Measurements from ENCODE around the gene PRKCH.

- TF ChIP-seq, protein P1, sequence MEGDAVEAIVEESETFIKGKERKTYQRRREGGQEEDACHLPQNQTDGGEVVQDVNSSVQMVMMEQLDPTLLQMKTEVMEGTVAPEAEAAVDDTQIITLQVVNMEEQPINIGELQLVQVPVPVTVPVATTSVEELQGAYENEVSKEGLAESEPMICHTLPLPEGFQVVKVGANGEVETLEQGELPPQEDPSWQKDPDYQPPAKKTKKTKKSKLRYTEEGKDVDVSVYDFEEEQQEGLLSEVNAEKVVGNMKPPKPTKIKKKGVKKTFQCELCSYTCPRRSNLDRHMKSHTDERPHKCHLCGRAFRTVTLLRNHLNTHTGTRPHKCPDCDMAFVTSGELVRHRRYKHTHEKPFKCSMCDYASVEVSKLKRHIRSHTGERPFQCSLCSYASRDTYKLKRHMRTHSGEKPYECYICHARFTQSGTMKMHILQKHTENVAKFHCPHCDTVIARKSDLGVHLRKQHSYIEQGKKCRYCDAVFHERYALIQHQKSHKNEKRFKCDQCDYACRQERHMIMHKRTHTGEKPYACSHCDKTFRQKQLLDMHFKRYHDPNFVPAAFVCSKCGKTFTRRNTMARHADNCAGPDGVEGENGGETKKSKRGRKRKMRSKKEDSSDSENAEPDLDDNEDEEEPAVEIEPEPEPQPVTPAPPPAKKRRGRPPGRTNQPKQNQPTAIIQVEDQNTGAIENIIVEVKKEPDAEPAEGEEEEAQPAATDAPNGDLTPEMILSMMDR (IDR thresholded peaks at IDR 0.05; ENCODE audit: poor library complexity, severe bottlenecking), result no peak
- TF ChIP-seq, protein P2, sequence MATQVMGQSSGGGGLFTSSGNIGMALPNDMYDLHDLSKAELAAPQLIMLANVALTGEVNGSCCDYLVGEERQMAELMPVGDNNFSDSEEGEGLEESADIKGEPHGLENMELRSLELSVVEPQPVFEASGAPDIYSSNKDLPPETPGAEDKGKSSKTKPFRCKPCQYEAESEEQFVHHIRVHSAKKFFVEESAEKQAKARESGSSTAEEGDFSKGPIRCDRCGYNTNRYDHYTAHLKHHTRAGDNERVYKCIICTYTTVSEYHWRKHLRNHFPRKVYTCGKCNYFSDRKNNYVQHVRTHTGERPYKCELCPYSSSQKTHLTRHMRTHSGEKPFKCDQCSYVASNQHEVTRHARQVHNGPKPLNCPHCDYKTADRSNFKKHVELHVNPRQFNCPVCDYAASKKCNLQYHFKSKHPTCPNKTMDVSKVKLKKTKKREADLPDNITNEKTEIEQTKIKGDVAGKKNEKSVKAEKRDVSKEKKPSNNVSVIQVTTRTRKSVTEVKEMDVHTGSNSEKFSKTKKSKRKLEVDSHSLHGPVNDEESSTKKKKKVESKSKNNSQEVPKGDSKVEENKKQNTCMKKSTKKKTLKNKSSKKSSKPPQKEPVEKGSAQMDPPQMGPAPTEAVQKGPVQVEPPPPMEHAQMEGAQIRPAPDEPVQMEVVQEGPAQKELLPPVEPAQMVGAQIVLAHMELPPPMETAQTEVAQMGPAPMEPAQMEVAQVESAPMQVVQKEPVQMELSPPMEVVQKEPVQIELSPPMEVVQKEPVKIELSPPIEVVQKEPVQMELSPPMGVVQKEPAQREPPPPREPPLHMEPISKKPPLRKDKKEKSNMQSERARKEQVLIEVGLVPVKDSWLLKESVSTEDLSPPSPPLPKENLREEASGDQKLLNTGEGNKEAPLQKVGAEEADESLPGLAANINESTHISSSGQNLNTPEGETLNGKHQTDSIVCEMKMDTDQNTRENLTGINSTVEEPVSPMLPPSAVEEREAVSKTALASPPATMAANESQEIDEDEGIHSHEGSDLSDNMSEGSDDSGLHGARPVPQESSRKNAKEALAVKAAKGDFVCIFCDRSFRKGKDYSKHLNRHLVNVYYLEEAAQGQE (IDR thresholded peaks at IDR 0.05; ENCODE audit: borderline replicate concordance), result no peak
- TF ChIP-seq POLR2AphosphoS5 (IDR thresholded peaks at IDR 0.05), result no peak
- TF ChIP-seq EP300 (conservative IDR thresholded peaks at IDR 0.05; ENCODE audit: poor library complexity, severe bottlenecking), result no peak
Measured at GRCh38 chr14:61358554-61359226, 37.3 kb downstream of the PRKCH start.
